Skeletal muscle satellite cell (primary cell): Measurements from ENCODE around the gene FOXL2NB.

Source experiments
- H3K27me3 ChIP-seq: 2 replicates; pipeline ENCODE4 v1.7.0; 2013; ENCODE audit warnings: low read length; ENCODE audit not compliant: control insufficient read depth, insufficient read depth
- H3K36me3 ChIP-seq: 2 replicates; pipeline ENCODE4 v1.7.0; 2013; ENCODE audit warnings: mild to moderate bottlenecking, control low read depth, low read length; ENCODE audit not compliant: insufficient read depth
- H3K4me1 ChIP-seq: 2 replicates; pipeline ENCODE4 v1.7.0; 2013; ENCODE audit warnings: low read length; ENCODE audit not compliant: control insufficient read depth, insufficient read depth
- H3K4me2 ChIP-seq: 2 replicates; pipeline ENCODE4 v1.7.0; 2013; ENCODE audit warnings: mild to moderate bottlenecking, low read length
- H3K4me3 ChIP-seq: 2 replicates; pipeline ENCODE4 v1.7.0; 2013; ENCODE audit warnings: low read length
- H3K9ac ChIP-seq: 2 replicates; pipeline ENCODE4 v1.7.0; 2013; ENCODE audit warnings: mild to moderate bottlenecking, low read depth, low read length, moderate library complexity
- H3K9me3 ChIP-seq: replicated peaks from 2 replicates; pipeline ENCODE4 v1.7.0; 2013; ENCODE audit warnings: mild to moderate bottlenecking, control low read depth, low read length

Gene FOXL2NB

GRCh38 chr3:138933981-138934691 lies 12.9 kb upstream of the FOXL2NB start:
- H3K27me3 ChIP-seq = peaks cover 46% of the 10 kb centered on the region
- H3K4me3 ChIP-seq = no peak overlapping the region
- no peak overlapping the region for H3K9ac ChIP-seq
- peaks cover 14% of the 10 kb centered on the region for H3K4me1 ChIP-seq
- H3K4me2 ChIP-seq = no peak overlapping the region
- no peaks in the 10 kb centered on the region for H3K9me3 ChIP-seq
- H3K36me3 ChIP-seq = no peaks in the 10 kb centered on the region

- Histone ChIP-seq H3K36me3 (no peaks in the 10 kb centered on the region), H3K9ac (no peak overlapping the region), H3K27me3 (peaks cover 49% of the 10 kb centered on the region), H3K4me1 (peaks cover 14% of the 10 kb centered on the region), H3K4me3 (peak overlapping the region; percentile 73), H3K9me3 (no peaks in the 10 kb centered on the region), H3K4me2 (peak overlapping the region; percentile 98)
Measured at GRCh38 chr3:138935505-138935862, 11.5 kb upstream of the FOXL2NB start.

- no peak overlapping the region for H3K9ac ChIP-seq
- H3K27me3 ChIP-seq = peaks cover 52% of the 10 kb centered on the region
- H3K9me3 ChIP-seq = no peaks in the 10 kb centered on the region
Measured at GRCh38 chr3:138935863-138936740, 10.9 kb upstream of the FOXL2NB start.

GRCh38 chr3:138936741-138937689 lies 10.0 kb upstream of the FOXL2NB start:
- Histone ChIP-seq H3K36me3 (no peaks in the 10 kb centered on the region), H3K27me3 (peaks cover 57% of the 10 kb centered on the region), H3K4me2 (peak overlapping the region; percentile 98), H3K4me1 (peaks cover 14% of the 10 kb centered on the region), H3K9me3 (no peaks in the 10 kb centered on the region), H3K9ac (no peak overlapping the region), H3K4me3 (peak overlapping the region; percentile 73)

More at GRCh38 chr3:138935863-138936740, 10.9 kb upstream of the FOXL2NB start:
- Histone ChIP-seq H3K4me2 (peak overlapping the region; percentile 98), H3K4me3 (peak overlapping the region; percentile 73), H3K4me1 (peaks cover 14% of the 10 kb centered on the region), H3K36me3 (no peaks in the 10 kb centered on the region)

GRCh38 chr3:138937690-138938055 lies 9.3 kb upstream of the FOXL2NB start:
- Histone ChIP-seq H3K4me2 (peak overlapping the region; percentile 36), H3K9me3 (no peaks in the 10 kb centered on the region), H3K4me3 (no peak overlapping the region), H3K36me3 (no peaks in the 10 kb centered on the region), H3K4me1 (peaks cover 14% of the 10 kb centered on the region), H3K9ac (no peak overlapping the region), H3K27me3 (peaks cover 63% of the 10 kb centered on the region)

GRCh38 chr3:138938056-138938876 lies 8.8 kb upstream of the FOXL2NB start:
- H3K4me2 ChIP-seq = peak overlapping the region; percentile 36
- peaks cover 65% of the 10 kb centered on the region for H3K27me3 ChIP-seq
- H3K9me3 ChIP-seq = no peaks in the 10 kb centered on the region
- H3K36me3 ChIP-seq = no peaks in the 10 kb centered on the region
- no peak overlapping the region for H3K4me3 ChIP-seq
- peaks cover 14% of the 10 kb centered on the region for H3K4me1 ChIP-seq
- no peak overlapping the region for H3K9ac ChIP-seq

GRCh38 chr3:138938877-138939560 lies 8.0 kb upstream of the FOXL2NB start:
- no peaks in the 10 kb centered on the region for H3K9me3 ChIP-seq
- no peaks in the 10 kb centered on the region for H3K36me3 ChIP-seq
- peaks cover 14% of the 10 kb centered on the region for H3K4me1 ChIP-seq
- H3K4me2 ChIP-seq = no peak overlapping the region
- no peak overlapping the region for H3K4me3 ChIP-seq
- no peak overlapping the region for H3K9ac ChIP-seq
- peaks cover 71% of the 10 kb centered on the region for H3K27me3 ChIP-seq

- Histone ChIP-seq H3K9me3 (no peaks in the 10 kb centered on the region), H3K9ac (no peak overlapping the region), H3K36me3 (no peaks in the 10 kb centered on the region), H3K4me2 (no peak overlapping the region), H3K4me3 (no peak overlapping the region), H3K27me3 (peaks cover 75% of the 10 kb centered on the region), H3K4me1 (peaks cover 14% of the 10 kb centered on the region)
Measured at GRCh38 chr3:138939561-138940241, 7.3 kb upstream of the FOXL2NB start.

- H3K36me3 ChIP-seq = no peaks in the 10 kb centered on the region
- no peaks in the 10 kb centered on the region for H3K9me3 ChIP-seq
- H3K9ac ChIP-seq = no peak overlapping the region
- H3K4me1 ChIP-seq = peaks cover 19% of the 10 kb centered on the region
- H3K4me3 ChIP-seq = no peak overlapping the region
- no peak overlapping the region for H3K4me2 ChIP-seq
- H3K27me3 ChIP-seq = peaks cover 82% of the 10 kb centered on the region
Measured at GRCh38 chr3:138940446-138940845, 6.6 kb upstream of the FOXL2NB start.
